Mucosa of stomach (tissue), 1 donor: ENCODE results near the gene RGMA.

Experiments used
- H3K27me3 ChIP-seq: one replicate; pipeline ENCODE4 v1.7.0; 2013; ENCODE audit warnings: mild to moderate bottlenecking, low read length; ENCODE audit not compliant: control insufficient read depth, insufficient read depth
- H3K36me3 ChIP-seq: one replicate; pipeline ENCODE4 v1.7.0; 2013; ENCODE audit warnings: low read length; ENCODE audit not compliant: control insufficient read depth, insufficient read depth
- H3K4me1 ChIP-seq: one replicate; pipeline ENCODE4 v1.7.0; 2013; ENCODE audit warnings: mild to moderate bottlenecking, low read length; ENCODE audit not compliant: control insufficient read depth, insufficient read depth
- H3K4me3 ChIP-seq: one replicate; pipeline ENCODE4 v1.7.0; 2013; ENCODE audit warnings: low read length
- H3K9ac ChIP-seq: one replicate; pipeline ENCODE4 v1.7.0; 2013; ENCODE audit warnings: mild to moderate bottlenecking, low read length, moderate library complexity
- H3K9me3 ChIP-seq: one replicate; pipeline ENCODE4 v1.7.0; 2013; ENCODE audit warnings: mild to moderate bottlenecking, low read length, moderate library complexity; ENCODE audit not compliant: control insufficient read depth
- donor health status: Pancreatic carcinoma.

The RGMA gene

DNA sequence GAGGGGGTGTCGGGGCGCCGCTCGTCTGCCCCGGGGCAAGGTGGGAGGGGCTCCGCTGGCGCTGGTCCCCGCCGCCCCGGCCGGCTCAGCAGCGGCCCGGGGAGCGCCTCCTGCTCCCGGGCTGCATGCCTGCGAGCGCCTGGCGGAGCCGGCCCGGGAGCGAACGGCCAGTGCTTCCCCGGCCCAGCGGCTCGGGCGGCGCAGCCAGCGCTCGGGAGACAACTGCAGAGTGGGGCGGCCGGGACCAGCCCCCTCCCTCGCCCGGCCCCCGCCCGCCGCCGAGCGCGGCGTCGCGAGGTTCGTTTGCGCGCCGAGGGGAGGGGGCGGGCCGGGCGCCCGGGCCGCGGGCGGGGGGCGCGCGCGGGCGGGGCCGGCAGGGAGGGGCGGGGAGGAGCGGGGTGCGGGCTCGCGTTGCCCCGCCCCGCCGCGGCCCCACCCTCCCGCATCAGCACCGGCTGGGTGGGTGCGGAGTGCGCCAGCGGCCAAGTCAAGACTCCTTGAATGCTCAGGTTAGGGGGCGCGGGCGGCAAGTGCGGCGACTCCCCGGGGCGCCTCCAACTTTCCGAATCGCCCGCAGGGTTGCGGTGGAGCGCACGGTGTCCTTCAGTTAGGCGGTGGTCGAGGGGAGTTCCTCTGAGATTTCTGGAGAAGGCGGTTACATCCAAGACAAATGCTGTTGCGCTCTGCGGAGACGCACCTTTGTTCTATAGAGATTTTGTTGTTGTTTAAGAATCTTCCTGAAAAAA, at the start of gene RGMA:
RGMA (minus strand) TSS at position 231 of the 746 bp plus-strand sequence. CDS start 279 bp downstream, outside the sequence.
- Histone ChIP-seq H3K27me3 (peaks cover 71% of the 10 kb centered on the region), H3K4me3 (no peak within 1 kb of the TSS), H3K4me1 (peaks cover 8% of the 10 kb centered on the region), H3K36me3 (no peaks in the 10 kb centered on the region), H3K9ac (no peak within 1 kb of the TSS), H3K9me3 (no peaks in the 10 kb centered on the region)

DNA sequence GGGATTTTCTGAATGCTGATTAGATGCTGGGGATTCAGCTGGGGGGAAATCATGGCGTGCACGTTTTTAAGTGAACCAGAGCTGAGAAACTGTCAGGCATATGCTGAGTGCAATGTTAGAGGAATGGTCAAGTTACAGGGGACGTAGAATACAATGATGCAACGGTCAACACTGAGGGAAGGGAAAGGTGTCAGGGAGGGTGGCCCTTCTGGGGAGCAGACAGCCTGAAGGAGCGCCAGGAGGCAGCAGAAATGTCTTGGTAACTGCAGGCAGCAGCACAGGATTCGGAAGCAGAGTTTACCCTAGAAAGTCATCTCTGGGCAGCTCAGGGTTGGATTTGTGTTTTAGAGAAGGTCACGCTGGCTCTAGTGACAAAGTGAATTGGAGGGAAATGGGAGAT, 47.6 kb upstream of the RGMA start:
- no peak overlapping the region for H3K9ac ChIP-seq
- no peaks in the 10 kb centered on the region for H3K27me3 ChIP-seq
- H3K4me3 ChIP-seq = no peak overlapping the region
- no peaks in the 10 kb centered on the region for H3K9me3 ChIP-seq
- H3K4me1 ChIP-seq = no peaks in the 10 kb centered on the region
- H3K36me3 ChIP-seq = no peaks in the 10 kb centered on the region

GRCh38 chr15:93135997-93136397, 47.0 kb upstream of the RGMA start:
- Histone ChIP-seq H3K9ac (no peak overlapping the region), H3K4me3 (no peak overlapping the region), H3K27me3 (no peaks in the 10 kb centered on the region), H3K36me3 (no peaks in the 10 kb centered on the region), H3K9me3 (no peaks in the 10 kb centered on the region), H3K4me1 (no peaks in the 10 kb centered on the region)

DNA sequence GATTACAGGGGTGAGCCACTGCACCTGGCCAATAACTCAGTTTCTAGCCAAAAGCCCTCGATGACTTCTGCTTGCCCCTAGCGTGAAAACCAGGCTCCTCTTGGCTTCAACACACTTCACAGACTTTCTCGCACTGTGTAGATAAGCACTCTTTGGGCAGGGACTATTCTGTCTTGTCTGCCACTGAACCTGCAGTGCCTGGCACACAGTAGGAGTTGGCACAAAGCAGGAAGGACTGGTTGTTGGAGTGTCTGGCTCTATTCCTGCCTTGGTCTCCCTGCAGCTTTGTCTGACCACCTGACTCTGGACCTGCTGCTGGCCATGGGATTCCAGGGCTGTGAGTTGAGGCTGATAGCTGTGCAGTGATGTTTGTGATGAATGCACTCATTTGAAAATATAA, 46.4 kb upstream of the RGMA start:
- Histone ChIP-seq H3K9me3 (no peaks in the 10 kb centered on the region), H3K4me1 (no peaks in the 10 kb centered on the region), H3K9ac (no peak overlapping the region), H3K27me3 (no peaks in the 10 kb centered on the region), H3K36me3 (no peaks in the 10 kb centered on the region), H3K4me3 (no peak overlapping the region)

GRCh38 chr15:93131485-93132095, 42.6 kb upstream of the RGMA start:
- no peak overlapping the region for H3K9ac ChIP-seq
- no peaks in the 10 kb centered on the region for H3K36me3 ChIP-seq
- H3K27me3 ChIP-seq = no peaks in the 10 kb centered on the region
- H3K9me3 ChIP-seq = no peaks in the 10 kb centered on the region
- H3K4me3 ChIP-seq = no peak overlapping the region
- no peaks in the 10 kb centered on the region for H3K4me1 ChIP-seq

GRCh38 chr15:93129702-93130488, 40.9 kb upstream of the RGMA start:
- Histone ChIP-seq H3K36me3 (no peaks in the 10 kb centered on the region), H3K9ac (no peak overlapping the region), H3K4me1 (no peaks in the 10 kb centered on the region), H3K4me3 (no peak overlapping the region), H3K27me3 (no peaks in the 10 kb centered on the region), H3K9me3 (no peaks in the 10 kb centered on the region)

DNA sequence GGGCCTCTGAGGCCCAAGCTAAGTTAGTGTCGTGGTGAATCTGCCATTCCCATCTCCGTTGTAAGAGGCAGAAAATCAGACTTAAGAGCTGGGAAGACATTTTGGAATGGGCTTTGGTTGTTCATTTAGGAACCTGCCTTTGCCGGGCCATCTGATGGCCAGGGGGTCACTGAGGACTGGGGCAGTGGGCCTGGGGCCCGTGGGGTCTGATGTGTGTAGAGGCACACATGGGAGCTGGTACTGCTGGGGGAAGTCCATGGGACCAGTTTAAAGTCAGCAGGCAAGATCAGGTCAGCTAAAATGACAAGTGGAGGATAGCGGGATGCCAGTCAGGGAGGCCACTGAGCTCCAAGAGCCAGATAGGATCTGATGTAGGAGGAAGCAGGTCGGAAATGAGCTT, 38.3 kb upstream of the RGMA start:
- H3K9ac ChIP-seq = no peak overlapping the region
- H3K27me3 ChIP-seq = no peaks in the 10 kb centered on the region

GRCh38 chr15:93126599-93126998, 37.6 kb upstream of the RGMA start:
- H3K4me3 ChIP-seq = no peak overlapping the region
- H3K9me3 ChIP-seq = no peaks in the 10 kb centered on the region
- no peaks in the 10 kb centered on the region for H3K36me3 ChIP-seq
- H3K9ac ChIP-seq = no peak overlapping the region
- no peaks in the 10 kb centered on the region for H3K27me3 ChIP-seq
- no peaks in the 10 kb centered on the region for H3K4me1 ChIP-seq

More for the DNA sequence above, 38.3 kb upstream of the RGMA start:
- no peak overlapping the region for H3K4me3 ChIP-seq
- no peaks in the 10 kb centered on the region for H3K9me3 ChIP-seq
- no peaks in the 10 kb centered on the region for H3K36me3 ChIP-seq
- H3K4me1 ChIP-seq = no peaks in the 10 kb centered on the region

- Histone ChIP-seq H3K27me3 (no peaks in the 10 kb centered on the region), H3K36me3 (no peaks in the 10 kb centered on the region), H3K9me3 (no peaks in the 10 kb centered on the region), H3K4me3 (no peak overlapping the region), H3K4me1 (no peaks in the 10 kb centered on the region), H3K9ac (no peak overlapping the region)
Measured at GRCh38 chr15:93126148-93126547, 37.1 kb upstream of the RGMA start.

DNA sequence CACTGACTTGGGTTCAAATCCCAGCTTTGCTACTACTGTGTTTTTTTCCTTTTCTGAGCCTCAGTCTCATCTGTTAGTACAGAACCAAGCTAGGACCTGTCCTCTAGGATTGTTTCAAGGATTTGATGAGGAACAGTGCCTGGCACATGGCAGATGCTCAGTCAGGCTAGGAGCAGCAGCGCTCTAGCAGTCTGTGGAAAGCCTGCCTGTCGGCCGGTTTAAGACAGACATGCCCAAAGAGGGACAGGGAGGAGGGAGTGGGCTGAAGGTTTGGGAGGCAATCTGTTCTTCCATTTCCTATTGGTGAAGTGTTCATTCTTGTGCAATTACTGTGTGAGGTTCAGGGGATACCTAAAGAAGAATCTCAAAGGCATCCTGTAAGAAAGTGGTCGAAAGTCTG, 35.1 kb upstream of the RGMA start:
- no peak overlapping the region for H3K9ac ChIP-seq
- H3K4me3 ChIP-seq = no peak overlapping the region
- no peaks in the 10 kb centered on the region for H3K36me3 ChIP-seq
- no peaks in the 10 kb centered on the region for H3K4me1 ChIP-seq
- no peaks in the 10 kb centered on the region for H3K27me3 ChIP-seq
- no peaks in the 10 kb centered on the region for H3K9me3 ChIP-seq

- Histone ChIP-seq H3K4me3 (no peak overlapping the region), H3K36me3 (no peaks in the 10 kb centered on the region), H3K4me1 (no peaks in the 10 kb centered on the region), H3K27me3 (no peaks in the 10 kb centered on the region), H3K9ac (no peak overlapping the region), H3K9me3 (no peaks in the 10 kb centered on the region)
Measured at GRCh38 chr15:93121973-93122910, 33.2 kb upstream of the RGMA start.
